Spleen (tissue), 11 donors: Measurements from ENCODE around the gene WNK2. TPM values are rescaled to one million over a fixed set of nuclear protein-coding genes. Genes with fewer than 3 reads are reported as not detected.

Experiments
- DNase-seq: peaks from one replicate; pipeline ENCODE4 v3.0.0-alpha.2; 2020
- H3K27ac ChIP-seq, 8 donors: fragments of 200-600 bp; sonication (generic) in 7 of 8; 1 replicate in 4 of 8; 2 replicates in 4 of 8; pipeline versions ENCODE4 v1.5.0 to v1.8.0; 2016 to 2021; ENCODE audit warnings: inconsistent platforms in 4 of 8, mild to moderate bottlenecking in 4 of 8, moderate library complexity in 1 of 8
- H3K27me3 ChIP-seq, 7 donors: fragments of 200-600 bp; sonication (generic) in 6 of 7; replicated peaks in 1 of 7; 1 replicate in 4 of 7; 2 replicates in 3 of 7; pipeline versions ENCODE4 v1.5.0 to v1.8.0; 2016 to 2021; ENCODE audit warnings: inconsistent platforms in 3 of 7, mild to moderate bottlenecking in 1 of 7
- H3K36me3 ChIP-seq, 6 donors: fragments of 200-600 bp; sonication (generic) in 5 of 6; 1 replicate in 4 of 6; 2 replicates in 2 of 6; pipeline versions ENCODE4 v1.5.0 to v1.8.0; 2016 to 2021; ENCODE audit warnings: inconsistent platforms in 2 of 6
- H3K4me1 ChIP-seq, 6 donors: fragments of 200-600 bp; sonication (generic) in 5 of 6; 1 replicate in 3 of 6; 2 replicates in 3 of 6; pipeline versions ENCODE4 v1.5.0 to v1.8.0; 2016 to 2021; ENCODE audit warnings: inconsistent platforms in 3 of 6
- H3K4me3 ChIP-seq, 8 donors: fragments of 200-600 bp; sonication (generic) in 7 of 8; 1 replicate in 4 of 8; 2 replicates in 4 of 8; pipeline versions ENCODE4 v1.5.0 to v1.8.0; 2016 to 2021; ENCODE audit warnings: inconsistent platforms in 4 of 8, mild to moderate bottlenecking in 4 of 8, moderate library complexity in 2 of 8
- H3K9me3 ChIP-seq, 8 donors: fragments of 200-600 bp; sonication (generic) in 7 of 8; 1 replicate in 4 of 8; 2 replicates in 4 of 8; pipeline versions ENCODE4 v1.5.0 to v1.8.0; 2016 to 2021; ENCODE audit warnings: inconsistent platforms in 4 of 8
- POLR2A ChIP-seq, 3 donors: fragments of 450-650 bp; IDR thresholded peaks; one replicate each; pipeline ENCODE4 v1.5.1; 2017; ENCODE audit warnings: antibody characterized with exemption in 3 of 3, mild to moderate bottlenecking in 1 of 3
- POLR2AphosphoS5 ChIP-seq, 3 donors: sonication (generic); formaldehyde crosslinking; IDR thresholded peaks; one replicate each; pipeline ENCODE4 v1.5.1; 2017; ENCODE audit warnings: antibody characterized with exemption in 3 of 3
- WGBS, 5 donors: extraction: QIAGEN DNeasy Blood & Tissue Kit in 3 of 5; methylation state at CpG; one replicate each; pipeline versions ENCODE4 v1.1.5 to v1.1.7; 2013 to 2018; 5-methylcytosine and 5-hydroxymethylcytosine counted together
- intact Hi-C: fragments of 100-400 bp; cut with DNase I; formaldehyde crosslinking; loops from one replicate; pipeline ENCODE4 v1.15.0; 2023; ENCODE audit warnings: low total_unique reads
- polyA plus RNA-seq, 3 donors: library from polyadenylated mRNA; stranded (reverse); fragments of 200-250 nt; gene quantifications; one replicate each; pipeline ENCODE4 v1.2.1, GENCODE V29; 2013
- total RNA-seq, 7 donors: library from RNA; depleted of rRNA in 3 of 7; stranded (reverse); fragments of >200 nt in 3 of 7; fragmentation: NEBNext Ultra II Directional in 4 of 7; extraction: Animal tissue kit (Norgen Biotek cat#: 25700) in 4 of 7; gene quantifications; one replicate each; pipeline versions ENCODE4 v1.1.0 to v1.2.1, GENCODE V29; 2016 to 2021
- TF ChIP-seq, protein P1 (sequence below), 11 experiments: fragments of 200-600 bp in 7 of 11; fragments of 450-650 bp in 4 of 11; sonication (generic) in 4 of 11; IDR thresholded peaks in 8 of 11; conservative IDR thresholded peaks in 3 of 11; 1 replicate in 7 of 11; 2 replicates in 4 of 11; pipeline versions ENCODE4 v1.4.0 to v1.8.0; 2016 to 2021; ENCODE audit warnings: antibody characterized with exemption in 11 of 11, inconsistent platforms in 4 of 11, mild to moderate bottlenecking in 1 of 11
- donor health status: healthy with polysubstance abuse.
- donor health status: DM: no; HTN: no; CAD: no; lungs with moderate emphysema.
- donor health status: DM: no; HTN: no; CAD: no.
- donor health status: Bipolar disorder and iron deficiency.
- donor health status: healthy.
- donor health status: DM: no; HTN: no; CAD: no.
- donor health status: DM: yes; HTN: yes; CAD: no.

The WNK2 gene
- total and polyA plus RNA-seq, 10 donors = 1.8 to 20.0 (median 7.3) TPM

- 81 to 93% (median 90%) methylated on average over 9 of the region's 9 CpGs for WGBS, 5 donors
Observed at GRCh38 chr9:93196096-93197055, 12.4 kb downstream of the WNK2 start.

GRCh38 chr9:93197670-93198069 is 13.7 kb downstream of the WNK2 start:
- Histone ChIP-seq H3K9me3 (peaks cover 0 to 4% (median 0%) of the 10 kb centered on the region in 8 donors), H3K27ac (no peak overlapping the region), H3K4me3 (no peak overlapping the region), H3K36me3 (no peaks in the 10 kb centered on the region), H3K27me3 (no peaks in the 10 kb centered on the region), H3K4me1 (peaks cover 0 to 4% (median 0%) of the 10 kb centered on the region in 6 donors)
- no peak for TF ChIP-seq POLR2A (IDR thresholded peaks at IDR 0.05)
- no peak for TF ChIP-seq POLR2AphosphoS5 (IDR thresholded peaks at IDR 0.05)
- TF ChIP-seq, protein P1, sequence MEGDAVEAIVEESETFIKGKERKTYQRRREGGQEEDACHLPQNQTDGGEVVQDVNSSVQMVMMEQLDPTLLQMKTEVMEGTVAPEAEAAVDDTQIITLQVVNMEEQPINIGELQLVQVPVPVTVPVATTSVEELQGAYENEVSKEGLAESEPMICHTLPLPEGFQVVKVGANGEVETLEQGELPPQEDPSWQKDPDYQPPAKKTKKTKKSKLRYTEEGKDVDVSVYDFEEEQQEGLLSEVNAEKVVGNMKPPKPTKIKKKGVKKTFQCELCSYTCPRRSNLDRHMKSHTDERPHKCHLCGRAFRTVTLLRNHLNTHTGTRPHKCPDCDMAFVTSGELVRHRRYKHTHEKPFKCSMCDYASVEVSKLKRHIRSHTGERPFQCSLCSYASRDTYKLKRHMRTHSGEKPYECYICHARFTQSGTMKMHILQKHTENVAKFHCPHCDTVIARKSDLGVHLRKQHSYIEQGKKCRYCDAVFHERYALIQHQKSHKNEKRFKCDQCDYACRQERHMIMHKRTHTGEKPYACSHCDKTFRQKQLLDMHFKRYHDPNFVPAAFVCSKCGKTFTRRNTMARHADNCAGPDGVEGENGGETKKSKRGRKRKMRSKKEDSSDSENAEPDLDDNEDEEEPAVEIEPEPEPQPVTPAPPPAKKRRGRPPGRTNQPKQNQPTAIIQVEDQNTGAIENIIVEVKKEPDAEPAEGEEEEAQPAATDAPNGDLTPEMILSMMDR (IDR thresholded peaks at IDR 0.05 in 8 of 11, conservative IDR thresholded peaks at IDR 0.05 in 3 of 11) = no peak
- 68 to 88% (median 80%) methylated on average over 3 to 9 of the region's 9 CpGs for WGBS, 5 donors
- intact Hi-C loops = no loop called here
- DNase-seq = no peak

More at GRCh38 chr9:93196096-93197055, 12.4 kb downstream of the WNK2 start:
- DNase-seq = peak; percentile 48
- TF ChIP-seq, protein P1 (IDR thresholded peaks at IDR 0.05 in 8 of 11, conservative IDR thresholded peaks at IDR 0.05 in 3 of 11) = no peak
- no peaks in the 10 kb centered on the region for H3K36me3 ChIP-seq
- H3K4me1 ChIP-seq = no peaks in the 10 kb centered on the region
- H3K4me3 ChIP-seq = no peak overlapping the region
- H3K27me3 ChIP-seq = no peaks in the 10 kb centered on the region
- no peak overlapping the region for H3K27ac ChIP-seq
- intact Hi-C loops = no loop called here
- H3K9me3 ChIP-seq = peaks cover 0 to 4% (median 0%) of the 10 kb centered on the region in 8 donors

- 73 to 86% (median 83%) methylated on average over 9 to 10 of the region's 10 CpGs for WGBS, 5 donors
- H3K9me3 ChIP-seq = peaks cover 0 to 4% (median 0%) of the 10 kb centered on the region in 8 donors
- no peak for DNase-seq
- no peak for TF ChIP-seq POLR2AphosphoS5 (IDR thresholded peaks at IDR 0.05)
- TF ChIP-seq, protein P1 (IDR thresholded peaks at IDR 0.05 in 8 of 11, conservative IDR thresholded peaks at IDR 0.05 in 3 of 11) = no peak
- no peak for TF ChIP-seq POLR2A (IDR thresholded peaks at IDR 0.05)
- no peak overlapping the region for H3K4me3 ChIP-seq
- no peaks in the 10 kb centered on the region for H3K27me3 ChIP-seq
- peaks cover 0 to 4% (median 0%) of the 10 kb centered on the region in 6 donors for H3K4me1 ChIP-seq
- intact Hi-C loops = no loop called here
- H3K36me3 ChIP-seq = no peaks in the 10 kb centered on the region
- H3K27ac ChIP-seq = no peak overlapping the region
Observed at GRCh38 chr9:93198117-93198837, 14.3 kb downstream of the WNK2 start.
